Right atrium auricular region (tissue), 2 donors: Measurements from ENCODE around the gene N4BP2L1. TPM values are rescaled to one million over a fixed set of nuclear protein-coding genes. Genes with fewer than 3 reads are reported as not detected.

Source experiments
- DNase-seq: peaks from one replicate; pipeline ENCODE4 v3.0.0-alpha.2; 2019; ENCODE audit warnings: low spot score
- H3K27ac ChIP-seq, 2 donors: fragments of 200-600 bp; sonication (generic); 1 replicate in 1 of 2; 2 replicates in 1 of 2; pipeline ENCODE4 v1.5.1; 2016 to 2019
- H3K27me3 ChIP-seq, 2 donors: fragments of 200-600 bp; sonication (generic); one replicate each; pipeline versions ENCODE4 v1.5.1 to v1.6.0; 2017 to 2019
- H3K36me3 ChIP-seq: fragments of 200-600 bp; sonication (generic); one replicate; pipeline ENCODE4 v1.5.1; 2016
- H3K4me1 ChIP-seq, 2 donors: fragments of 200-600 bp; sonication (generic); one replicate each; pipeline versions ENCODE4 v1.5.1 to v1.6.0; 2017 to 2019
- H3K4me3 ChIP-seq, 2 donors: fragments of 200-600 bp; sonication (generic); 1 replicate in 1 of 2; 2 replicates in 1 of 2; pipeline ENCODE4 v1.5.1; 2017 to 2019; ENCODE audit warnings: mild to moderate bottlenecking in 1 of 2, moderate library complexity in 1 of 2
- H3K9me3 ChIP-seq, 2 donors: fragments of 200-600 bp; sonication (generic); one replicate each; pipeline ENCODE4 v1.5.1; 2019
- total RNA-seq, 2 donors: library from RNA; depleted of rRNA; stranded (reverse); fragments of >200 nt; gene quantifications; one replicate each; pipeline ENCODE4 v1.1.0, GENCODE V29; 2016
- TF ChIP-seq, protein P1 (sequence below), 2 donors: fragments of 200-600 bp; sonication (generic); IDR thresholded peaks; one replicate each; pipeline ENCODE4 v1.5.1; 2019; ENCODE audit warnings: antibody characterized with exemption in 2 of 2

Gene N4BP2L1
- total RNA-seq, 2 donors from 2014 or later: 3.4 to 5.7 TPM

DNA sequence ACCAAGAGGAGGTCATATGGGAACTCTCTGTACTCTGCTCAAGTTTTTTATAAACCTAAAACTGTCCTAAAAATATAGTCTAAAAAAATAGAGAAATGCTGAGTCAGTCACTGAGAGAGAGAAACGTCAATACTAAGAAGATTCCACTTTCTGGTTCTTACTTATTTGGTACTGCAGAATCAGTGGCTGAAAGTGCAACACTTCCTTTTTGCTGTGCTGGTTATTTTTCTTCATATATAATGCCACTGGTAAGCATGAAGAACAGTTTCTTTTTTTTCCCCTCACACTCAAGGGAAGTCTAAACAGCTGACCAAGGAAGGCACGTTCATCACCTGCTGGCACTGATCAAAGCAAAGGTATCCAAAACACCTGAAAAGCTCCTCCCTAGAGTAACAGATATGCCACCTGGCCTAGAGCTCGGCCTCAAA lies 44.3 kb upstream of the N4BP2L1 start:
- no peak for DNase-seq
- H3K27ac ChIP-seq: peak overlapping the region; percentile 38 to 53
- H3K27me3 ChIP-seq: no peaks in the 10 kb centered on the region
- TF ChIP-seq, protein P1, sequence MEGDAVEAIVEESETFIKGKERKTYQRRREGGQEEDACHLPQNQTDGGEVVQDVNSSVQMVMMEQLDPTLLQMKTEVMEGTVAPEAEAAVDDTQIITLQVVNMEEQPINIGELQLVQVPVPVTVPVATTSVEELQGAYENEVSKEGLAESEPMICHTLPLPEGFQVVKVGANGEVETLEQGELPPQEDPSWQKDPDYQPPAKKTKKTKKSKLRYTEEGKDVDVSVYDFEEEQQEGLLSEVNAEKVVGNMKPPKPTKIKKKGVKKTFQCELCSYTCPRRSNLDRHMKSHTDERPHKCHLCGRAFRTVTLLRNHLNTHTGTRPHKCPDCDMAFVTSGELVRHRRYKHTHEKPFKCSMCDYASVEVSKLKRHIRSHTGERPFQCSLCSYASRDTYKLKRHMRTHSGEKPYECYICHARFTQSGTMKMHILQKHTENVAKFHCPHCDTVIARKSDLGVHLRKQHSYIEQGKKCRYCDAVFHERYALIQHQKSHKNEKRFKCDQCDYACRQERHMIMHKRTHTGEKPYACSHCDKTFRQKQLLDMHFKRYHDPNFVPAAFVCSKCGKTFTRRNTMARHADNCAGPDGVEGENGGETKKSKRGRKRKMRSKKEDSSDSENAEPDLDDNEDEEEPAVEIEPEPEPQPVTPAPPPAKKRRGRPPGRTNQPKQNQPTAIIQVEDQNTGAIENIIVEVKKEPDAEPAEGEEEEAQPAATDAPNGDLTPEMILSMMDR (IDR thresholded peaks at IDR 0.05): no peak
- H3K4me3 ChIP-seq: no peak overlapping the region
- peaks cover 1% of the 10 kb centered on the region for H3K36me3 ChIP-seq
- H3K4me1 ChIP-seq: peaks cover 0 to 26% of the 10 kb centered on the region in 2 donors
- H3K9me3 ChIP-seq: no peaks in the 10 kb centered on the region

DNA sequence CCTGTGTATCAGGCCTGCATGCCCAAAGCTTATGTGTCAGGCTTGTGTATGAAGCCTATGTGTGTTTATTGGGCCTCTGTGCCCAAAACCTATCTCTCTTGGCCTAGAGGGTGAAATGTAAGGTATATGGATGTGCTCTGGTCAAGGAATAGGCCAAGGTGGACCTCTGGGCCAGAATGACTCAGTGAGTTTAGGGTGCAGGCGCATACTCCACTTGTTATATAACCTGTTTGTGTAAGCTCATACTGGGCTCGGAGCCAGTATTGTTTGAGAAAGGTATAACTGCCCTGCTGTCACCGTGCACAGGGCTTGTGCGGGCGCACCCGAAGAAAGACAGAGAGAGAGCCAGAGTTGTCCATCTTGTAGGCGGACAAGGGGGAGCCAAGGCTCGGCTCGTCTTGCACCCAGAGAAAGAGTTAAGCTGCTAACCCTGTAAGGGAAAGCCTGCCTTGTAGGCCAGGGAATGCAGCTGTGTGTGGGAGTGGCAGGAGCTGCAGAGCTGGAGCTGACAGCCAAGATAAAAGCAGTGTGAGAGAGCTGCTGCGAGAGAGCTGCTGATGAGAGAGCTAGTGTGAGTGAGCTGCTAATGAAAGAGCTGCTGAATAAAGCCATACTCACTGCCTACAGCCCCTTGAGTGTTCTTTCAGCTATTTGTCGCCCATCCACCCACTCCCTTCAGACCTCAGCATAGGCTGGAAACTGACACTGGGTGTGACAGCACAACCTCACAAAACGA lies 43.4 kb upstream of the N4BP2L1 start:
- TF ChIP-seq, protein P1 (IDR thresholded peaks at IDR 0.05): no peak
- H3K27ac ChIP-seq: peak overlapping the region; percentile 38 to 53
- no peaks in the 10 kb centered on the region for H3K9me3 ChIP-seq
- no peaks in the 10 kb centered on the region for H3K27me3 ChIP-seq
- H3K4me1 ChIP-seq: peaks cover 0 to 26% of the 10 kb centered on the region in 2 donors
- no peak overlapping the region for H3K4me3 ChIP-seq
- no peak for DNase-seq
- H3K36me3 ChIP-seq: no peaks in the 10 kb centered on the region

DNA sequence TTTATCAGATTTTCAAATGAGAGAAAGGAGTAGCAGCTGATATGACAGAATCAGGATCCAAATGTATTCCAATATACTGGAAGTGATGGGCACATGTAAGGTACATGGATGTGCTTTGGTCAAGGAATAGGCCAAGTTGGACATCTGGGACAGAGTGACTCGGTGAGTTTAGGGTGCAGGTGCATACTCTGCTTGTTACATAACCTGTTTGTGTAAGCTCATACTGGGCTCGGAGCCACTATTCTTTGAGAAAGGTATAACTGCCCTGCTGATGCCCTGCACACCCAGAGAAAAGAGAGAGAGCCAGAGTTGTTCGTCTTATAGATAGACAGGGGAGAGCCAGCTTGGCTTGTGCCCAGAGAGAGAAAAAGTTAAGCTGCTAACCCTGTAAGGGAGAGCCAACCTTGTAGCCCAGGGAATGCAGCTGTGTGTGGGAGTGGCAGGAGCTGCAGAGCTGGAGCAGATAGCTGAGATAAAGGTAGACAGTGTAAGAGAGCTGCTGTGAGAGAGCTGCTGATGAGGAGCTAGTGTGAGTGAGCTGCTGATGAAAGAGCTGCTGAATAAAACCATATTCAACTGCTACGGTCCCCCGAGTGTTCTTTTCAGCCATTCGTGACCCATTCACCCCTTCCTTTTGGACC lies 40.7 kb upstream of the N4BP2L1 start:
- DNase-seq: no peak
- TF ChIP-seq, protein P1 (IDR thresholded peaks at IDR 0.05): no peak
- peaks cover 0 to 26% of the 10 kb centered on the region in 2 donors for H3K4me1 ChIP-seq
- no peaks in the 10 kb centered on the region for H3K9me3 ChIP-seq
- no peaks in the 10 kb centered on the region for H3K27me3 ChIP-seq
- no peaks in the 10 kb centered on the region for H3K36me3 ChIP-seq
- H3K27ac ChIP-seq: no peak overlapping the region
- no peak overlapping the region for H3K4me3 ChIP-seq

DNA sequence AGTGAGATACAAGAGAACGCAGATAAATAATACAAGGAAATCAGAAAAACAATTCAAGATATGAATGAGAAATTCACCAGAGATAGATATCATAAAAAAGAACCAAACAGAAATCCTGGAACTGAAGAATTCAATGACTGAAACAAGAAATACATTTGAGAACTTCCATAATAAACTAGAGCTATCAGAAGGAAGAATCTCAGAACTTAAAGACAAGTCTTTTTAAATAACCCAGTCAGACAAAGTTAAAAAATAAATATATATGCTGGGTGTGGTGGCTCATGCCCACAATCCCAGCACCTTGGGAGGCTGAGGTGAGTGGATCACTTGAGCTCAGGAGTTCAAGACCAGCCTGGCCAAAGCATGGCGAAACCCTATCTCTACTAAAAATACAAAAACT lies 28.7 kb upstream of the N4BP2L1 start:
- no peak for DNase-seq
- H3K4me1 ChIP-seq: peaks cover 0 to 14% of the 10 kb centered on the region in 2 donors
- TF ChIP-seq, protein P1 (IDR thresholded peaks at IDR 0.05): no peak
- H3K9me3 ChIP-seq: peaks cover 11 to 23% of the 10 kb centered on the region in 2 donors
- no peaks in the 10 kb centered on the region for H3K27me3 ChIP-seq
- H3K4me3 ChIP-seq: no peak overlapping the region
- H3K27ac ChIP-seq: no peak overlapping the region
- H3K36me3 ChIP-seq: peaks cover 19% of the 10 kb centered on the region

DNA sequence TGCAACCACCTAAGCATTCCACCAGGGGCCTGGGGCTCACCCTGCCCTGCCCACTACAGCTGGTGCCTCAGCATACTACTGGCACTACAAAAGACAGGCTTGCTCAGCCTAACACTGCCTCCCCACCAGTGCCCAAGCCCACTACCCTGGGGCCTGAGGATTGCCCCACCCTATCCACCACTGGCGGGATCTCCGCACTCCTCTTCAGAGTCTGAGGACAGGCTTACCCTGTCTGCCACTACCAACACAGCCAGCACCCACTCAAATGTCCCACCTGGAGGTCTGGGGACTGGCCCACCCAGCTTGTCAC lies 27.6 kb upstream of the N4BP2L1 start:
- Histone ChIP-seq H3K4me1 (peaks cover 0 to 14% of the 10 kb centered on the region in 2 donors), H3K27me3 (no peaks in the 10 kb centered on the region), H3K36me3 (peaks cover 19% of the 10 kb centered on the region), H3K4me3 (no peak overlapping the region), H3K9me3 (peaks cover 11 to 26% of the 10 kb centered on the region in 2 donors), H3K27ac (no peak overlapping the region)
- TF ChIP-seq, protein P1 (IDR thresholded peaks at IDR 0.05): no peak
- no peak for DNase-seq
